H1 (cell line): ENCODE data around the gene LTBP1. TPM values are rescaled to one million over a fixed set of nuclear protein-coding genes. Genes with fewer than 3 reads are reported as not detected.

Experiments
- CTCF ChIP-seq, 3 experiments: IDR thresholded peaks; 1 replicate in 2 of 3; 2 replicates in 1 of 3; pipeline versions ENCODE4 v1.5.1 to v1.6.1; 2011; ENCODE audit warnings: low read length in 3 of 3, mild to moderate bottlenecking in 3 of 3, inconsistent platforms in 2 of 3, low read depth in 1 of 3, moderate library complexity in 1 of 3; ENCODE audit not compliant: insufficient read depth in 1 of 3; ENCODE audit errors: control extremely low read depth in 1 of 3
- POU5F1 ChIP-seq: IDR thresholded peaks from 2 replicates; pipeline ENCODE4 v1.6.1; 2011; ENCODE audit warnings: low read depth, mild to moderate bottlenecking, low read length, moderate library complexity
- RXRA ChIP-seq: IDR thresholded peaks from 2 replicates; pipeline ENCODE4 v1.6.1; 2011; ENCODE audit warnings: low read depth, mild to moderate bottlenecking, low read length, moderate library complexity; ENCODE audit not compliant: insufficient read depth
- SP1 ChIP-seq: IDR thresholded peaks from 2 replicates; pipeline ENCODE4 v1.6.1; 2011; ENCODE audit warnings: low read depth, low read length
- polyA plus RNA-seq, 7 experiments: library from polyadenylated mRNA; depleted of rRNA in 3 of 7; stranded (reverse) in 5 of 7; unstranded in 2 of 7; fragments of >200 nt in 5 of 7; fragments of 200-250 nt in 2 of 7; gene quantifications; 1 replicate in 5 of 7; 2 replicates in 1 of 7; 4 replicates in 1 of 7; pipeline versions ENCODE4 v1.2.1 to v1.2.3, GENCODE V29; 2011 to 2013; ENCODE audit warnings: missing spikeins in 2 of 7, mixed read lengths in 2 of 7
- total RNA-seq: library from RNA; stranded (reverse); fragmentation: NEBNext Ultra II Directional; extraction: Animal tissue kit (Norgen Biotek cat#: 25700); gene quantifications from 2 replicates; pipeline ENCODE4 v1.2.1, GENCODE V29; 2021

The LTBP1 gene
- total and polyA plus RNA-seq, 2 of the 8 experiments (the other 6 are each of a cell fraction or from before 2014, with no cell fraction given): 15.4 to 24.7 TPM

GRCh38 chr2:33015421-33016142 lies 68.8 kb downstream of the LTBP1 start (continued):
- TF ChIP-seq CTCF (IDR thresholded peaks at IDR 0.05; ENCODE audit: control extremely low read depth in 1 of 3, insufficient read depth in 1 of 3, low read depth in 1 of 3, low read length in 3 of 3): no peak
- no peak for TF ChIP-seq POU5F1
- no peak for TF ChIP-seq RXRA
- TF ChIP-seq SP1: no peak
